Endothelial cell of umbilical vein (primary cell): Measurements from ENCODE around the gene INS. TPM values are rescaled to one million over a fixed set of nuclear protein-coding genes. Genes with fewer than 3 reads are reported as not detected.

ENCODE experiments used
- BruUV-seq: library from RNA; stranded (reverse); fragments of 400-500 nt; replicated peaks from 2 replicates; lab custom pipeline; 2021; lab: Mats Ljungman, UMichigan
- CTCF ChIA-PET: fragments of 300-600, 350-600 bp; sonication (Branson Sonifier 250); formaldehyde crosslinking; loops from one replicate; lab custom pipeline; 2021; ENCODE audit warnings: antibody characterized with exemption, inconsistent platforms; lab: Charles Lee
- POLR2A ChIA-PET: fragments of 300-600, 350-600 bp; sonication (Branson Sonifier 250); formaldehyde crosslinking; loops from one replicate; lab custom pipeline; 2021; ENCODE audit warnings: antibody characterized with exemption, inconsistent platforms; lab: Charles Lee
- DNase-seq: peaks from one replicate; pipeline ENCODE4 v3.0.0-alpha.2; 2011; ENCODE audit warnings: low read depth, low spot score
- FAIRE-seq: peaks from 2 replicates; lab custom pipeline; 2011; peaks lifted over from hg19 to GRCh38; lab: Jason Lieb, UNC
- H2AFZ ChIP-seq: 2 replicates; pipeline ENCODE4 v1.6.0; 2012; ENCODE audit warnings: low read depth, low read length, control low read depth, inconsistent platforms
- H3K27ac ChIP-seq: 2 replicates; pipeline ENCODE4 v1.5.1; 2011; ENCODE audit warnings: low read depth, mild to moderate bottlenecking, control low read depth, low read length, moderate library complexity; ENCODE audit not compliant: insufficient read depth
- H3K27me3 ChIP-seq, 2 experiments: 2 replicates each; pipeline versions ENCODE4 v1.6.0 to v1.6.1; 2011; ENCODE audit warnings: low read length in 2 of 2, mixed read lengths in 1 of 2; ENCODE audit not compliant: control insufficient read depth in 2 of 2, insufficient read depth in 2 of 2
- H3K36me3 ChIP-seq, 2 experiments: 2 replicates in 1 of 2; 3 replicates in 1 of 2; pipeline ENCODE4 v1.5.1; 2011; ENCODE audit warnings: low read length in 2 of 2, mild to moderate bottlenecking in 1 of 2, moderate library complexity in 1 of 2; ENCODE audit not compliant: control insufficient read depth in 2 of 2, insufficient read depth in 2 of 2; ENCODE audit errors: extremely low read depth in 1 of 2
- H3K4me1 ChIP-seq: 3 replicates; pipeline ENCODE4 v1.5.1; 2011; ENCODE audit warnings: mild to moderate bottlenecking, low read length; ENCODE audit not compliant: control insufficient read depth, insufficient read depth; ENCODE audit errors: extremely low read depth
- H3K4me2 ChIP-seq: 2 replicates; pipeline ENCODE4 v1.6.1; 2011; ENCODE audit warnings: low read length, control low read depth, mixed read lengths; ENCODE audit not compliant: insufficient read depth
- H3K4me3 ChIP-seq, 3 experiments: fragments of 200-600 bp in 1 of 3; sonication (generic), shearing (Covaris generic) in 1 of 3; replicated peaks in 1 of 3; 2 replicates each; pipeline ENCODE4 v1.5.1; 2011 to 2016; ENCODE audit warnings: control low read depth in 3 of 3, low read length in 3 of 3, mild to moderate bottlenecking in 2 of 3, inconsistent platforms in 1 of 3, low read depth in 1 of 3, moderate library complexity in 1 of 3; ENCODE audit not compliant: insufficient read depth in 1 of 3
- H3K79me2 ChIP-seq: 2 replicates; pipeline ENCODE4 v1.6.0; 2012; ENCODE audit warnings: low read length, inconsistent platforms; ENCODE audit not compliant: control insufficient read depth, insufficient read depth
- H3K9ac ChIP-seq: replicated peaks from 2 replicates; pipeline ENCODE3; 2011; ENCODE audit warnings: low read length, control low read depth; ENCODE audit not compliant: insufficient read depth; ENCODE audit errors: extremely low read depth
- H3K9me1 ChIP-seq: replicated peaks from 3 replicates; pipeline ENCODE4 v1.6.0; 2011; ENCODE audit warnings: mild to moderate bottlenecking, low read length; ENCODE audit not compliant: control insufficient read depth, insufficient read depth; ENCODE audit errors: extremely low read depth
- H3K9me3 ChIP-seq: replicated peaks from 2 replicates; pipeline ENCODE4 v1.5.1; 2012; ENCODE audit warnings: low read length, inconsistent platforms; ENCODE audit not compliant: control insufficient read depth, insufficient read depth
- H4K20me1 ChIP-seq: replicated peaks from 2 replicates; pipeline ENCODE3; 2011; ENCODE audit warnings: mild to moderate bottlenecking, low read length; ENCODE audit not compliant: control insufficient read depth, insufficient read depth; ENCODE audit errors: extremely low read depth
- CTCF ChIP-seq, 2 donors: IDR thresholded peaks; 1 replicate in 1 of 2; 2 replicates in 1 of 2; pipeline ENCODE4 v1.5.1; 2011; ENCODE audit warnings: low read length in 2 of 2, mild to moderate bottlenecking in 2 of 2, moderate library complexity in 2 of 2, control low read depth in 1 of 2, inconsistent platforms in 1 of 2, low read depth in 1 of 2; ENCODE audit not compliant: insufficient read depth in 1 of 2; ENCODE audit errors: extremely low read depth in 1 of 2
- EZH2 ChIP-seq: IDR thresholded peaks from 2 replicates; pipeline ENCODE4 v1.6.1; 2012; ENCODE audit warnings: borderline replicate concordance, low read depth, mild to moderate bottlenecking, moderate library complexity, low read length, inconsistent platforms; ENCODE audit not compliant: severe bottlenecking
- FOS ChIP-seq: IDR thresholded peaks from 2 replicates; pipeline ENCODE4 v1.6.1; 2011; ENCODE audit warnings: mild to moderate bottlenecking, low read length, moderate library complexity, borderline replicate concordance; ENCODE audit not compliant: insufficient read depth
- GATA2 ChIP-seq: IDR thresholded peaks from 2 replicates; pipeline ENCODE4 v1.7.0; 2011; ENCODE audit warnings: low read depth, mild to moderate bottlenecking, moderate library complexity, mixed read lengths, low read length; ENCODE audit not compliant: insufficient read length, insufficient read depth
- JUN ChIP-seq: IDR thresholded peaks from 2 replicates; pipeline ENCODE4 v1.6.1; 2011; ENCODE audit warnings: borderline replicate concordance, low read depth; ENCODE audit not compliant: insufficient read length, insufficient read depth
- MYC ChIP-seq: IDR thresholded peaks from one replicate; pipeline ENCODE4 v1.6.1; 2011; ENCODE audit warnings: mild to moderate bottlenecking, low read depth, low read length
- POLR2A ChIP-seq: IDR thresholded peaks from 2 replicates; pipeline ENCODE4 v1.6.1; 2012; ENCODE audit warnings: low read depth, mild to moderate bottlenecking, control low read depth, low read length
- POLR2AphosphoS5 ChIP-seq: IDR thresholded peaks from 2 replicates; pipeline ENCODE4 v1.6.1; 2012; ENCODE audit warnings: low read depth, mild to moderate bottlenecking, control low read depth, low read length, moderate library complexity; ENCODE audit not compliant: insufficient read depth
- dilution Hi-C: fragments of 300-500 bp; cut with MboI; formaldehyde crosslinking; loops from one replicate; pipeline ENCODE4 v1.15.0; 2019; ENCODE audit warnings: low sequenced_read_pairs; ENCODE audit not compliant: extremely low pct_ligation_motif_present
- intact Hi-C: fragments of 100-400 bp; cut with micrococcal nuclease; formaldehyde crosslinking; loops from one replicate; pipeline ENCODE4 v1.10.0; 2022
- polyA plus RNA-seq, 4 experiments: library from polyadenylated mRNA; depleted of rRNA in 3 of 4; stranded (reverse) in 3 of 4; unstranded in 1 of 4; fragments of >200 nt; gene quantifications; 2 replicates each; pipeline versions ENCODE4 v1.2.1 to v1.2.3, GENCODE V29; 2011 to 2012; ENCODE audit warnings: missing spikeins in 1 of 4
- total RNA-seq: library from RNA; stranded (reverse); gene quantifications from 2 replicates; pipeline ENCODE4 v1.2.3, GENCODE V29; 2021
- TF ChIP-seq, protein P1 (sequence below): IDR thresholded peaks from 2 replicates; pipeline ENCODE4 v1.6.1; 2011; ENCODE audit not compliant: insufficient read depth, insufficient read length

Gene INS
- total and polyA plus RNA-seq, 2 donors (not counting 3 experiments of a cell fraction or from before 2014, with no cell fraction given) = not detected

- intact Hi-C loops (no loop called here), dilution Hi-C loops (no loop called here)
- H3K27me3 ChIP-seq = peaks cover 2 to 9% of the 10 kb centered on the region in 2 experiments
- H3K4me2 ChIP-seq = no peak overlapping the region
- DNase-seq (no peak), FAIRE-seq (no peak)
- H3K9me1 ChIP-seq = no peaks in the 10 kb centered on the region
- no peaks in the 10 kb centered on the region for H3K79me2 ChIP-seq
- H3K9ac ChIP-seq = no peak overlapping the region
- no peak overlapping the region for H3K27ac ChIP-seq
- ChIA-PET CTCF (interaction anchor here (1.5 to 1.6 kb wide), 2 partner anchors 23 to 41 kb away, joined by 3 to 5 read pairs; no protein-coding TSS in a partner anchor), POLR2A (no interaction called here)
- no TSS peak for BruUV-seq
- H3K4me1 ChIP-seq = peaks cover 3% of the 10 kb centered on the region
- H3K9me3 ChIP-seq = no peaks in the 10 kb centered on the region
- no peaks in the 10 kb centered on the region for H3K36me3 ChIP-seq
- no peak overlapping the region for H3K4me3 ChIP-seq
- H2AFZ ChIP-seq = no peak overlapping the region
- H4K20me1 ChIP-seq = no peaks in the 10 kb centered on the region
- TF ChIP-seq CTCF (IDR thresholded peaks at IDR 0.05; ENCODE audit: extremely low read depth in 1 of 2, insufficient read depth in 1 of 2, low read depth in 1 of 2, low read length in 2 of 2) (no peak), MYC (no peak), POLR2A (no peak), POLR2AphosphoS5 (no peak), FOS (no peak), JUN (no peak), EZH2 (no peak), GATA2 (no peak)
- TF ChIP-seq, protein P1, sequence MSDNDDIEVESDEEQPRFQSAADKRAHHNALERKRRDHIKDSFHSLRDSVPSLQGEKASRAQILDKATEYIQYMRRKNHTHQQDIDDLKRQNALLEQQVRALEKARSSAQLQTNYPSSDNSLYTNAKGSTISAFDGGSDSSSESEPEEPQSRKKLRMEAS = no peak
Measured at GRCh38 chr11:2134022-2135010, 26.7 kb downstream of the INS start.
